HG02642 (cell line): Measurements from ENCODE around the gene TAS2R46.
"Not testable (repeated sequence)": the region's sequence is repeated elsewhere in the genome, so short reads cannot be mapped to it uniquely, and the experiment has no call there.

Experiments
- ATAC-seq: cut with Tn5 transposase; IDR thresholded peaks from one replicate; pipeline ENCODE4 v1.9.1; 2021; ENCODE audit warnings: mild to moderate bottlenecking; ENCODE audit not compliant: unreplicated experiment, poor library complexity

The TAS2R46 gene

GRCh38 chr12:11040162-11040561 is 21.9 kb downstream of the TAS2R46 start:
- no peak for ATAC-seq

- ATAC-seq: no peak
These were observed 22.9 kb downstream of the TAS2R46 start for GRCh38 chr12:11039171-11039570.

- not testable (repeated sequence) for ATAC-seq
These were observed 28.1 kb downstream of the TAS2R46 start for GRCh38 chr12:11033959-11034358.

- ATAC-seq: no peak
These were observed 30.8 kb downstream of the TAS2R46 start, which contains the start of gene TAS2R31 for GRCh38 chr12:11031307-11031706. TSS of gene TAS2R31 (minus strand) at chr12:11031407. CDS start at chr12:11031335, 72 bp downstream.

GRCh38 chr12:11026118-11026517 is 36.0 kb downstream of the TAS2R46 start:
- ATAC-seq: no peak

GRCh38 chr12:11023387-11023786 is 38.7 kb downstream of the TAS2R46 start:
- ATAC-seq: no peak

- no peak for ATAC-seq
These were observed 39.6 kb downstream of the TAS2R46 start, which contains the start of gene TAS2R19 for GRCh38 chr12:11022520-11022919. TSS of gene TAS2R19 (minus strand) at chr12:11022620. CDS start at chr12:11022571, 49 bp downstream.

- no peak for ATAC-seq
These were observed 45.2 kb downstream of the TAS2R46 start for GRCh38 chr12:11016937-11017336.

GRCh38 chr12:11015775-11016430 is 46.2 kb downstream of the TAS2R46 start:
- no peak for ATAC-seq

GRCh38 chr12:11014234-11014633 is 47.9 kb downstream of the TAS2R46 start:
- ATAC-seq: no peak
